Endothelial cell of umbilical vein (primary cell): ENCODE results near the gene TTLL11. TPM values are rescaled to one million over a fixed set of nuclear protein-coding genes. Genes with fewer than 3 reads are reported as not detected.

Experiments used
- BruUV-seq: library from RNA; stranded (reverse); fragments of 400-500 nt; replicated peaks from 2 replicates; lab custom pipeline; 2021; lab: Mats Ljungman, UMichigan
- CTCF ChIA-PET: fragments of 300-600, 350-600 bp; sonication (Branson Sonifier 250); formaldehyde crosslinking; loops from one replicate; lab custom pipeline; 2021; ENCODE audit warnings: antibody characterized with exemption, inconsistent platforms; lab: Charles Lee
- POLR2A ChIA-PET: fragments of 300-600, 350-600 bp; sonication (Branson Sonifier 250); formaldehyde crosslinking; loops from one replicate; lab custom pipeline; 2021; ENCODE audit warnings: antibody characterized with exemption, inconsistent platforms; lab: Charles Lee
- DNase-seq: peaks from one replicate; pipeline ENCODE4 v3.0.0-alpha.2; 2011; ENCODE audit warnings: low read depth, low spot score
- FAIRE-seq: peaks from 2 replicates; lab custom pipeline; 2011; peaks lifted over from hg19 to GRCh38; lab: Jason Lieb, UNC
- H2AFZ ChIP-seq: 2 replicates; pipeline ENCODE4 v1.6.0; 2012; ENCODE audit warnings: low read depth, low read length, control low read depth, inconsistent platforms
- H3K27ac ChIP-seq: 2 replicates; pipeline ENCODE4 v1.5.1; 2011; ENCODE audit warnings: low read depth, mild to moderate bottlenecking, control low read depth, low read length, moderate library complexity; ENCODE audit not compliant: insufficient read depth
- H3K27me3 ChIP-seq, 2 experiments: 2 replicates each; pipeline versions ENCODE4 v1.6.0 to v1.6.1; 2011; ENCODE audit warnings: low read length in 2 of 2, mixed read lengths in 1 of 2; ENCODE audit not compliant: control insufficient read depth in 2 of 2, insufficient read depth in 2 of 2
- H3K36me3 ChIP-seq, 2 experiments: 2 replicates in 1 of 2; 3 replicates in 1 of 2; pipeline ENCODE4 v1.5.1; 2011; ENCODE audit warnings: low read length in 2 of 2, mild to moderate bottlenecking in 1 of 2, moderate library complexity in 1 of 2; ENCODE audit not compliant: control insufficient read depth in 2 of 2, insufficient read depth in 2 of 2; ENCODE audit errors: extremely low read depth in 1 of 2
- H3K4me1 ChIP-seq: 3 replicates; pipeline ENCODE4 v1.5.1; 2011; ENCODE audit warnings: mild to moderate bottlenecking, low read length; ENCODE audit not compliant: control insufficient read depth, insufficient read depth; ENCODE audit errors: extremely low read depth
- H3K4me2 ChIP-seq: 2 replicates; pipeline ENCODE4 v1.6.1; 2011; ENCODE audit warnings: low read length, control low read depth, mixed read lengths; ENCODE audit not compliant: insufficient read depth
- H3K4me3 ChIP-seq, 3 experiments: fragments of 200-600 bp in 1 of 3; sonication (generic), shearing (Covaris generic) in 1 of 3; replicated peaks in 1 of 3; 2 replicates each; pipeline ENCODE4 v1.5.1; 2011 to 2016; ENCODE audit warnings: control low read depth in 3 of 3, low read length in 3 of 3, mild to moderate bottlenecking in 2 of 3, inconsistent platforms in 1 of 3, low read depth in 1 of 3, moderate library complexity in 1 of 3; ENCODE audit not compliant: insufficient read depth in 1 of 3
- H3K79me2 ChIP-seq: 2 replicates; pipeline ENCODE4 v1.6.0; 2012; ENCODE audit warnings: low read length, inconsistent platforms; ENCODE audit not compliant: control insufficient read depth, insufficient read depth
- H3K9ac ChIP-seq: replicated peaks from 2 replicates; pipeline ENCODE3; 2011; ENCODE audit warnings: low read length, control low read depth; ENCODE audit not compliant: insufficient read depth; ENCODE audit errors: extremely low read depth
- H3K9me1 ChIP-seq: replicated peaks from 3 replicates; pipeline ENCODE4 v1.6.0; 2011; ENCODE audit warnings: mild to moderate bottlenecking, low read length; ENCODE audit not compliant: control insufficient read depth, insufficient read depth; ENCODE audit errors: extremely low read depth
- H3K9me3 ChIP-seq: replicated peaks from 2 replicates; pipeline ENCODE4 v1.5.1; 2012; ENCODE audit warnings: low read length, inconsistent platforms; ENCODE audit not compliant: control insufficient read depth, insufficient read depth
- H4K20me1 ChIP-seq: replicated peaks from 2 replicates; pipeline ENCODE3; 2011; ENCODE audit warnings: mild to moderate bottlenecking, low read length; ENCODE audit not compliant: control insufficient read depth, insufficient read depth; ENCODE audit errors: extremely low read depth
- CTCF ChIP-seq, 2 donors: IDR thresholded peaks; 1 replicate in 1 of 2; 2 replicates in 1 of 2; pipeline ENCODE4 v1.5.1; 2011; ENCODE audit warnings: low read length in 2 of 2, mild to moderate bottlenecking in 2 of 2, moderate library complexity in 2 of 2, control low read depth in 1 of 2, inconsistent platforms in 1 of 2, low read depth in 1 of 2; ENCODE audit not compliant: insufficient read depth in 1 of 2; ENCODE audit errors: extremely low read depth in 1 of 2
- EZH2 ChIP-seq: IDR thresholded peaks from 2 replicates; pipeline ENCODE4 v1.6.1; 2012; ENCODE audit warnings: borderline replicate concordance, low read depth, mild to moderate bottlenecking, moderate library complexity, low read length, inconsistent platforms; ENCODE audit not compliant: severe bottlenecking
- FOS ChIP-seq: IDR thresholded peaks from 2 replicates; pipeline ENCODE4 v1.6.1; 2011; ENCODE audit warnings: mild to moderate bottlenecking, low read length, moderate library complexity, borderline replicate concordance; ENCODE audit not compliant: insufficient read depth
- GATA2 ChIP-seq: IDR thresholded peaks from 2 replicates; pipeline ENCODE4 v1.7.0; 2011; ENCODE audit warnings: low read depth, mild to moderate bottlenecking, moderate library complexity, mixed read lengths, low read length; ENCODE audit not compliant: insufficient read length, insufficient read depth
- JUN ChIP-seq: IDR thresholded peaks from 2 replicates; pipeline ENCODE4 v1.6.1; 2011; ENCODE audit warnings: borderline replicate concordance, low read depth; ENCODE audit not compliant: insufficient read length, insufficient read depth
- MAX ChIP-seq: IDR thresholded peaks from 2 replicates; pipeline ENCODE4 v1.6.1; 2011; ENCODE audit not compliant: insufficient read depth, insufficient read length
- MYC ChIP-seq: IDR thresholded peaks from one replicate; pipeline ENCODE4 v1.6.1; 2011; ENCODE audit warnings: mild to moderate bottlenecking, low read depth, low read length
- POLR2A ChIP-seq: IDR thresholded peaks from 2 replicates; pipeline ENCODE4 v1.6.1; 2012; ENCODE audit warnings: low read depth, mild to moderate bottlenecking, control low read depth, low read length
- POLR2AphosphoS5 ChIP-seq: IDR thresholded peaks from 2 replicates; pipeline ENCODE4 v1.6.1; 2012; ENCODE audit warnings: low read depth, mild to moderate bottlenecking, control low read depth, low read length, moderate library complexity; ENCODE audit not compliant: insufficient read depth
- dilution Hi-C: fragments of 300-500 bp; cut with MboI; formaldehyde crosslinking; loops from one replicate; pipeline ENCODE4 v1.15.0; 2019; ENCODE audit warnings: low sequenced_read_pairs; ENCODE audit not compliant: extremely low pct_ligation_motif_present
- intact Hi-C: fragments of 100-400 bp; cut with micrococcal nuclease; formaldehyde crosslinking; loops from one replicate; pipeline ENCODE4 v1.10.0; 2022
- polyA plus RNA-seq, 4 experiments: library from polyadenylated mRNA; depleted of rRNA in 3 of 4; stranded (reverse) in 3 of 4; unstranded in 1 of 4; fragments of >200 nt; gene quantifications; 2 replicates each; pipeline versions ENCODE4 v1.2.1 to v1.2.3, GENCODE V29; 2011 to 2012; ENCODE audit warnings: missing spikeins in 1 of 4
- total RNA-seq: library from RNA; stranded (reverse); gene quantifications from 2 replicates; pipeline ENCODE4 v1.2.3, GENCODE V29; 2021

TTLL11 gene
- total and polyA plus RNA-seq, 2 donors (not counting 3 experiments of a cell fraction or from before 2014, with no cell fraction given) = 4.9 to 5.1 TPM

- H2AFZ ChIP-seq = no peak overlapping the region
- no peaks in the 10 kb centered on the region for H3K27me3 ChIP-seq
- CTCF ChIA-PET = interaction anchor here (1.3 kb wide), 1 partner anchor 15 kb away, joined by 5 read pairs; no protein-coding TSS in a partner anchor
- DNase-seq (peak; percentile 66), FAIRE-seq (peak; percentile 42)
- peak overlapping the region; percentile 49 for H3K4me2 ChIP-seq
- intact Hi-C loops (no loop called here), dilution Hi-C loops (no loop called here)
- H3K9me3 ChIP-seq = no peaks in the 10 kb centered on the region
- no peaks in the 10 kb centered on the region for H4K20me1 ChIP-seq
- H3K4me3 ChIP-seq = no peak overlapping the region
- POLR2A ChIA-PET = no interaction called here
- TF ChIP-seq GATA2 (no peak), EZH2 (no peak), MYC (no peak), MAX (no peak), JUN (no peak), POLR2AphosphoS5 (no peak), CTCF (IDR thresholded peaks at IDR 0.05; ENCODE audit: extremely low read depth in 1 of 2, insufficient read depth in 1 of 2, low read depth in 1 of 2, low read length in 2 of 2) (no peak), POLR2A (no peak), FOS (no peak)
- no TSS peak for BruUV-seq
- peaks cover 31% of the 10 kb centered on the region for H3K4me1 ChIP-seq
- no peaks in the 10 kb centered on the region for H3K36me3 ChIP-seq
- H3K9me1 ChIP-seq = no peaks in the 10 kb centered on the region
- no peaks in the 10 kb centered on the region for H3K79me2 ChIP-seq
- peak overlapping the region; percentile 10 for H3K27ac ChIP-seq
- H3K9ac ChIP-seq = no peak overlapping the region
Measured at GRCh38 chr9:122020398-122020797, 72.7 kb downstream of the TTLL11 start.
